Ovary (tissue), 9 donors: ENCODE measurements around the gene RERE. TPM values are rescaled to one million over a fixed set of nuclear protein-coding genes. Genes with fewer than 3 reads are reported as not detected.

ENCODE experiments used
- DNase-seq, 5 donors: peaks; one replicate each; pipeline ENCODE4 v3.0.0-alpha.2; 2019 to 2020
- H3K27ac ChIP-seq, 2 donors: fragments of 200-600 bp; one replicate each; pipeline versions ENCODE4 v1.5.1 to v1.8.0; 2019 to 2022
- H3K27me3 ChIP-seq: fragments of 200-600 bp; one replicate; pipeline ENCODE4 v1.8.0; 2022
- H3K36me3 ChIP-seq: fragments of 200-600 bp; sonication (generic); one replicate; pipeline ENCODE4 v1.5.1; 2019
- H3K4me1 ChIP-seq: one replicate; pipeline ENCODE4 v1.8.1; 2013; ENCODE audit warnings: mild to moderate bottlenecking, moderate library complexity; ENCODE audit not compliant: insufficient read depth
- H3K4me3 ChIP-seq: fragments of 200-600 bp; sonication (generic); one replicate; pipeline ENCODE4 v1.5.1; 2017
- H3K9me3 ChIP-seq, 2 donors: fragments of 200-600 bp in 1 of 2; sonication (generic) in 1 of 2; one replicate each; pipeline versions ENCODE4 v1.5.1 to v1.8.1; 2013 to 2019; ENCODE audit warnings: mild to moderate bottlenecking in 1 of 2, moderate library complexity in 1 of 2
- EP300 ChIP-seq: sonication (generic); formaldehyde crosslinking; IDR thresholded peaks from one replicate; pipeline ENCODE4 v1.6.1; 2017; ENCODE audit warnings: antibody characterized with exemption
- POLR2A ChIP-seq: fragments of 450-650 bp; IDR thresholded peaks from one replicate; pipeline ENCODE4 v1.6.1; 2017; ENCODE audit warnings: antibody characterized with exemption, mild to moderate bottlenecking, moderate library complexity
- WGBS, 3 donors: extraction: QIAGEN DNeasy Blood & Tissue Kit in 1 of 3; methylation state at CpG; one replicate each; pipeline versions ENCODE4 v1.1.5 to v1.1.7; 2013 to 2017; 5-methylcytosine and 5-hydroxymethylcytosine counted together
- intact Hi-C, 4 donors: fragments of 100-400 bp; cut with DNase I; formaldehyde crosslinking; loops; one replicate each; pipeline versions ENCODE4 v1.11.0 to v1.15.1; 2022 to 2023
- polyA plus RNA-seq, 2 donors: library from polyadenylated mRNA; stranded (reverse); fragments of 200-250 nt in 1 of 2; fragments of 350-450 nt in 1 of 2; fragmentation: Illumina TruSeq in 1 of 2; extraction: RNeasy Lipid Tissue Mini Kit (QIAGEN cat#74804) in 1 of 2; gene quantifications; one replicate each; pipeline ENCODE4 v1.2.3, GENCODE V29; 2013 to 2014
- total RNA-seq, 7 donors: library from RNA; depleted of rRNA in 2 of 7; stranded (reverse); fragments of >200 nt in 2 of 7; fragmentation: NEBNext Ultra II Directional in 3 of 7; extraction: Animal tissue kit (Norgen Biotek cat#: 25700) in 3 of 7; gene quantifications; one replicate each; pipeline versions ENCODE4 v1.1.0 to v1.2.4, GENCODE V29; 2016 to 2023
- TF ChIP-seq, protein P1 (sequence below), 3 donors: fragments of 450-650 bp in 2 of 3; fragments of 200-600 bp in 1 of 3; IDR thresholded peaks; one replicate each; pipeline versions ENCODE4 v1.5.1 to v1.8.0; 2016 to 2022; ENCODE audit warnings: antibody characterized with exemption in 3 of 3, mild to moderate bottlenecking in 1 of 3
- donor health status: DM: no; HTN: no; CAD: no; lungs with moderate emphysema.
- donor health status: DM: no; HTN: no; CAD: no.
- donor health status: Bipolar disorder and iron deficiency.
- donor health status: DM: yes; HTN: yes; CAD: no.
- donor health status: DM: no; HTN: no; CAD: no.
- donor health status: DM: yes; HTN: yes; CAD: no.

RERE gene
- total and polyA plus RNA-seq, 9 donors: 36.7 to 119 (median 114) TPM

DNA sequence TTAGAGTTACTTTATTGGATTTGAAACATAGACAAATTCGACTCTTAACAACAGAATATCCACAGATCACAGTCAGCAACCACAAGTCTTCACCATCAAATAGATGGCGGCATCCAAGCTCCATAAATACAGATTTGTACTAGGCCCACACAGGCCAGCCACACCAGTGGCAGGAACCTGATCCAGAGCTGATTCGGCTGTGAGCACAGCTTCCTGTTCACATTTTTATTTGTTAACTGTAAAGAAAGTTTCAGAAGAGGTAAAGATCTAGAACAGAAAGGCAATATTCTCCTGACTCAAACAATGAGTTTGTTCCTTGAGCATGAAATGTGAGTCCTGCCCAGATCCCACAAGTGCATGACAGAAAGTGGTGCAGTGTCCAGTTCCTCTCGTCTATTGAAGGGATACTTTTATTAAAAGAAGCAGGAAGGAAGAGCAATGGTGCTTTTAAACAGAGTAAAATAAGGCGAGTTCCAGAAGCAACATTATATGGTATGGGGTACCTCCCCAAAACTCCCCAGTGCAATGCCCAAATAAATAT lies 293.7 kb downstream of the RERE start:
- Histone ChIP-seq H3K36me3 (no peaks in the 10 kb centered on the region), H3K4me3 (peak overlapping the region; percentile 15), H3K27ac (no peak overlapping the region), H3K27me3 (no peaks in the 10 kb centered on the region), H3K9me3 (no peaks in the 10 kb centered on the region), H3K4me1 (peaks cover 6% of the 10 kb centered on the region)
- no peak for TF ChIP-seq EP300
- TF ChIP-seq, protein P1, sequence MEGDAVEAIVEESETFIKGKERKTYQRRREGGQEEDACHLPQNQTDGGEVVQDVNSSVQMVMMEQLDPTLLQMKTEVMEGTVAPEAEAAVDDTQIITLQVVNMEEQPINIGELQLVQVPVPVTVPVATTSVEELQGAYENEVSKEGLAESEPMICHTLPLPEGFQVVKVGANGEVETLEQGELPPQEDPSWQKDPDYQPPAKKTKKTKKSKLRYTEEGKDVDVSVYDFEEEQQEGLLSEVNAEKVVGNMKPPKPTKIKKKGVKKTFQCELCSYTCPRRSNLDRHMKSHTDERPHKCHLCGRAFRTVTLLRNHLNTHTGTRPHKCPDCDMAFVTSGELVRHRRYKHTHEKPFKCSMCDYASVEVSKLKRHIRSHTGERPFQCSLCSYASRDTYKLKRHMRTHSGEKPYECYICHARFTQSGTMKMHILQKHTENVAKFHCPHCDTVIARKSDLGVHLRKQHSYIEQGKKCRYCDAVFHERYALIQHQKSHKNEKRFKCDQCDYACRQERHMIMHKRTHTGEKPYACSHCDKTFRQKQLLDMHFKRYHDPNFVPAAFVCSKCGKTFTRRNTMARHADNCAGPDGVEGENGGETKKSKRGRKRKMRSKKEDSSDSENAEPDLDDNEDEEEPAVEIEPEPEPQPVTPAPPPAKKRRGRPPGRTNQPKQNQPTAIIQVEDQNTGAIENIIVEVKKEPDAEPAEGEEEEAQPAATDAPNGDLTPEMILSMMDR (IDR thresholded peaks at IDR 0.05): no peak
- no peak for TF ChIP-seq POLR2A
- 72 to 76% (median 75%) methylated on average over 5 of the region's 5 CpGs for WGBS, 3 donors
- DNase-seq: no peak
- intact Hi-C loops: no loop called here

DNA sequence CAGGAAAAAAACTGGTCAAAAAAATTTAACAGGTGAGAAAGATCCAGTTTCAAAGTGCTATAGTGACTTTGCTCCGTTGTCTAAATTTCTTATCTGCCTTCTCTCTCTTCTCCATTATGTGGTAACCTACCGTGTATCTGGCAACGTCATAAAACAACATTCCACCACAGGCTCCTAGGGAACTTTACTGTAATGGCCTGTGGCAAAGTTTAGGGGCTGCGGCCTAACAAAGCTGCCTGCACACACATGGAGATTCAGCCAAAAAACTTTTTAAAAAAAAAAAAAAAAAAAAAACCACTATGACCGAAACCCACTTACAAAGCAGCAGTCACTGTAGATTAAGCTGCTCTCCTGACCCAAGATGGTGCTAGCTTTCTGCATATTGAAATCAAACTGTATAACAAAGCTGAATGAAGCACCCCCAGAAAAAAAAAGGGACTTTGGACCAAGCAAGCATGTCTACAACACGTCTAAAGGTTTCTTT lies 296.9 kb downstream of the RERE start:
- H3K9me3 ChIP-seq: no peaks in the 10 kb centered on the region
- intact Hi-C loops: no loop called here
- peaks cover 9% of the 10 kb centered on the region for H3K4me1 ChIP-seq
- DNase-seq: no peak
- no peaks in the 10 kb centered on the region for H3K36me3 ChIP-seq
- TF ChIP-seq POLR2A (no peak), EP300 (no peak)
- TF ChIP-seq, protein P1 (IDR thresholded peaks at IDR 0.05): no peak
- H3K4me3 ChIP-seq: no peak overlapping the region
- WGBS, 3 donors: 76 to 85% (median 84%) methylated on average over 6 of the region's 6 CpGs
- H3K27me3 ChIP-seq: no peaks in the 10 kb centered on the region
- no peak overlapping the region for H3K27ac ChIP-seq

DNA sequence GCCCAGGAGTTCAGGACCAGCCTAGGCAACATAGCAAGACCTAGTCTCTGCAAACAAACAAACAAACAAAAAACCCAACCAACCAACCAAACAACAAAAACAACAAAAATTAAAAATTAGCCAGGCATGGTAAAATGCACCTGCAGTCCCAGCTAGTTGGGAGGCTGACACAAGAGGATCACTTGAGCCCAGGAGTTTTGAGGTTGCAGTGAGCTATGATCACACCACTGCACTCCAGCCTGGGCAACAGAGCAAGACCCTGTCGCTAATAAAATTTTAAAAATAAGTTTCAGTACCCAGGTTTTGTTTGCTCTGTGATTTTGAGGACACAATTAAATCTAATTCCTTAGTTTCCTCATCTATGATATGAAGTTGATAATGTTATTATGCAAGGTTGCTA lies 298.3 kb downstream of the RERE start:
- TF ChIP-seq EP300 (no peak), POLR2A (no peak)
- TF ChIP-seq, protein P1 (IDR thresholded peaks at IDR 0.05): no peak
- Histone ChIP-seq H3K36me3 (no peaks in the 10 kb centered on the region), H3K27me3 (no peaks in the 10 kb centered on the region), H3K4me1 (peaks cover 7% of the 10 kb centered on the region), H3K4me3 (no peak overlapping the region), H3K27ac (no peak overlapping the region), H3K9me3 (no peaks in the 10 kb centered on the region)
- intact Hi-C loops: no loop called here
- DNase-seq: no peak
- 90 to 100% (median 98%) methylated on average over 1 of the region's 1 CpG for WGBS, 3 donors

DNA sequence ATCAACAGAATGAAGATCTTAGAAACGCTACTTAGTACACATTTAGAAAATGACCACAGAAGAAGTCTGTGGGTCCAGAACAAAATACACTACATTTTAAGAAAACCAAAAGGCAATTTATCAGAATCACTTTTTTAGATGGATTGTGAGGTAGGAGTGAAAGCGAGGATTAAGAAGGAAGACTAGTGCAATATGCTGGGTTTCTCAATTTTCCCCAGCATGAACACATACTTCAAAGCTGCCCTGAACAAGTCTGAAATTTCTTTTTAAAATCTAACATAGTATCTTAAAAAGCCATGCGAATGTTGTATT lies 299.0 kb downstream of the RERE start:
- H3K4me1 ChIP-seq: peaks cover 6% of the 10 kb centered on the region
- intact Hi-C loops: no loop called here
- H3K4me3 ChIP-seq: no peak overlapping the region
- 92 to 95% (median 93%) methylated on average over 3 of the region's 3 CpGs for WGBS, 3 donors
- no peaks in the 10 kb centered on the region for H3K27me3 ChIP-seq
- DNase-seq: no peak
- H3K9me3 ChIP-seq: no peaks in the 10 kb centered on the region
- TF ChIP-seq EP300 (no peak), POLR2A (no peak)
- TF ChIP-seq, protein P1 (IDR thresholded peaks at IDR 0.05): no peak
- no peak overlapping the region for H3K27ac ChIP-seq
- no peaks in the 10 kb centered on the region for H3K36me3 ChIP-seq
